ENCODE data around the gene SVOP.

- TF ChIP-seq SP1 (IDR thresholded peaks at IDR 0.05; ENCODE audit: low read depth, low read length) = no peak
- TF ChIP-seq CTCF (IDR thresholded peaks at IDR 0.05; ENCODE audit: control extremely low read depth in 1 of 3, insufficient read depth in 1 of 3, low read depth in 1 of 3, low read length in 3 of 3) = no peak
- TF ChIP-seq ATF3 (IDR thresholded peaks at IDR 0.05; ENCODE audit: insufficient read depth, low read depth, low read length) = no peak
Measured at GRCh38 chr12:108933949-108934348, 86.9 kb downstream of the SVOP start.
